ENCODE measurements around the gene TCF4.
A peak's percentile ranks its signal among the peaks of the same experiment; 100 is the strongest.

The TCF4 gene

GRCh38 chr18:55296115-55296514 lies 291.9 kb downstream of the TCF4 start:
- TF ChIP-seq SPI1 (IDR thresholded peaks at IDR 0.05; ENCODE audit: low read depth, low read length) (no peak), POLR2AphosphoS5 (IDR thresholded peaks at IDR 0.05; ENCODE audit: low read depth, low read length) (no peak), POU2F2 (IDR thresholded peaks at IDR 0.05; ENCODE audit: low read depth, low read length) (no peak), POLR2A (IDR thresholded peaks at IDR 0.05; ENCODE audit: low read depth, low read length) (no peak), PAX5 (IDR thresholded peaks at IDR 0.05; ENCODE audit: insufficient read depth, low read length, severe bottlenecking) (no peak), TAF1 (IDR thresholded peaks at IDR 0.05; ENCODE audit: low read depth, low read length) (no peak)
- no peak for FAIRE-seq

GRCh38 chr18:55290898-55291297 lies 297.1 kb downstream of the TCF4 start:
- DNase-seq (ENCODE audit: insufficient read length, low spot score): no peak
- TF ChIP-seq POU2F2 (IDR thresholded peaks at IDR 0.05; ENCODE audit: low read depth, low read length) (no peak), PAX5 (IDR thresholded peaks at IDR 0.05; ENCODE audit: insufficient read depth, low read length, severe bottlenecking) (no peak), POLR2AphosphoS5 (IDR thresholded peaks at IDR 0.05; ENCODE audit: low read depth, low read length) (no peak), SPI1 (IDR thresholded peaks at IDR 0.05; ENCODE audit: low read depth, low read length) (no peak), TAF1 (IDR thresholded peaks at IDR 0.05; ENCODE audit: low read depth, low read length) (no peak), POLR2A (IDR thresholded peaks at IDR 0.05; ENCODE audit: low read depth, low read length) (no peak)
- FAIRE-seq: no peak

More at GRCh38 chr18:55296115-55296514, 291.9 kb downstream of the TCF4 start:
- no peak for DNase-seq (ENCODE audit: insufficient read length, low spot score)

- no peak for DNase-seq (ENCODE audit: insufficient read length, low spot score)
- no peak for TF ChIP-seq POLR2A (IDR thresholded peaks at IDR 0.05; ENCODE audit: low read depth, low read length)
- TF ChIP-seq PAX5 (IDR thresholded peaks at IDR 0.05; ENCODE audit: insufficient read depth, low read length, severe bottlenecking): peak; percentile 97
- TF ChIP-seq SPI1 (IDR thresholded peaks at IDR 0.05; ENCODE audit: low read depth, low read length): 0 out of 2 replicates have a peak, but pooled peaks have one; percentile 10
- TF ChIP-seq POU2F2 (IDR thresholded peaks at IDR 0.05; ENCODE audit: low read depth, low read length): peak; percentile 66; the same call in 1 of the 2 replicates
- peak; percentile 85 for FAIRE-seq
Observed at GRCh38 chr18:55289775-55290174, 298.2 kb downstream of the TCF4 start.

GRCh38 chr18:55289048-55289447 lies 298.9 kb downstream of the TCF4 start:
- FAIRE-seq: peak; percentile 31
- TF ChIP-seq POU2F2 (IDR thresholded peaks at IDR 0.05; ENCODE audit: low read depth, low read length): no peak
- TF ChIP-seq TAF1 (IDR thresholded peaks at IDR 0.05; ENCODE audit: low read depth, low read length): no peak
- TF ChIP-seq POLR2A (IDR thresholded peaks at IDR 0.05; ENCODE audit: low read depth, low read length): no peak
- TF ChIP-seq SPI1 (IDR thresholded peaks at IDR 0.05; ENCODE audit: low read depth, low read length): no peak
- no peak for TF ChIP-seq PAX5 (IDR thresholded peaks at IDR 0.05; ENCODE audit: insufficient read depth, low read length, severe bottlenecking)
- no peak for TF ChIP-seq POLR2AphosphoS5 (IDR thresholded peaks at IDR 0.05; ENCODE audit: low read depth, low read length)

GRCh38 chr18:55287935-55288868 lies 299.8 kb downstream of the TCF4 start:
- TF ChIP-seq SPI1 (IDR thresholded peaks at IDR 0.05; ENCODE audit: low read depth, low read length) (no peak), POLR2AphosphoS5 (IDR thresholded peaks at IDR 0.05; ENCODE audit: low read depth, low read length) (no peak), TAF1 (IDR thresholded peaks at IDR 0.05; ENCODE audit: low read depth, low read length) (no peak), POU2F2 (IDR thresholded peaks at IDR 0.05; ENCODE audit: low read depth, low read length) (no peak), PAX5 (IDR thresholded peaks at IDR 0.05; ENCODE audit: insufficient read depth, low read length, severe bottlenecking) (no peak), POLR2A (IDR thresholded peaks at IDR 0.05; ENCODE audit: low read depth, low read length) (no peak)
- no peak for DNase-seq (ENCODE audit: insufficient read length, low spot score)
- FAIRE-seq: peak; percentile 43

More at GRCh38 chr18:55289048-55289447, 298.9 kb downstream of the TCF4 start:
- no peak for DNase-seq (ENCODE audit: insufficient read length, low spot score)

- FAIRE-seq: peak; percentile 9
- DNase-seq (ENCODE audit: insufficient read length, low spot score): no peak
- no peak for TF ChIP-seq POLR2A (IDR thresholded peaks at IDR 0.05; ENCODE audit: low read depth, low read length)
- TF ChIP-seq TAF1 (IDR thresholded peaks at IDR 0.05; ENCODE audit: low read depth, low read length): no peak
- TF ChIP-seq PAX5 (IDR thresholded peaks at IDR 0.05; ENCODE audit: insufficient read depth, low read length, severe bottlenecking): no peak
Observed at GRCh38 chr18:55287149-55287806, 300.7 kb downstream of the TCF4 start.

GRCh38 chr18:55286257-55286825 lies 301.7 kb downstream of the TCF4 start:
- DNase-seq (ENCODE audit: insufficient read length, low spot score) (no peak), FAIRE-seq (peak; percentile 47)
- TF ChIP-seq POU2F2 (IDR thresholded peaks at IDR 0.05; ENCODE audit: low read depth, low read length): no peak
- no peak for TF ChIP-seq POLR2A (IDR thresholded peaks at IDR 0.05; ENCODE audit: low read depth, low read length)
- no peak for TF ChIP-seq SPI1 (IDR thresholded peaks at IDR 0.05; ENCODE audit: low read depth, low read length)
- TF ChIP-seq PAX5 (IDR thresholded peaks at IDR 0.05; ENCODE audit: insufficient read depth, low read length, severe bottlenecking): no peak
- TF ChIP-seq POLR2AphosphoS5 (IDR thresholded peaks at IDR 0.05; ENCODE audit: low read depth, low read length): no peak
- no peak for TF ChIP-seq TAF1 (IDR thresholded peaks at IDR 0.05; ENCODE audit: low read depth, low read length)

- DNase-seq (ENCODE audit: insufficient read length, low spot score): no peak
Observed at GRCh38 chr18:55284614-55285013, 303.4 kb downstream of the TCF4 start.

GRCh38 chr18:55283309-55283708 lies 304.7 kb downstream of the TCF4 start:
- FAIRE-seq: peak; percentile 40
- DNase-seq (ENCODE audit: insufficient read length, low spot score): no peak
- TF ChIP-seq POLR2AphosphoS5 (IDR thresholded peaks at IDR 0.05; ENCODE audit: low read depth, low read length): no peak
- no peak for TF ChIP-seq POU2F2 (IDR thresholded peaks at IDR 0.05; ENCODE audit: low read depth, low read length)
- no peak for TF ChIP-seq PAX5 (IDR thresholded peaks at IDR 0.05; ENCODE audit: insufficient read depth, low read length, severe bottlenecking)

More at GRCh38 chr18:55284614-55285013, 303.4 kb downstream of the TCF4 start:
- TF ChIP-seq POLR2AphosphoS5 (IDR thresholded peaks at IDR 0.05; ENCODE audit: low read depth, low read length) (no peak), SPI1 (IDR thresholded peaks at IDR 0.05; ENCODE audit: low read depth, low read length) (no peak), TAF1 (IDR thresholded peaks at IDR 0.05; ENCODE audit: low read depth, low read length) (no peak), POU2F2 (IDR thresholded peaks at IDR 0.05; ENCODE audit: low read depth, low read length) (no peak), POLR2A (IDR thresholded peaks at IDR 0.05; ENCODE audit: low read depth, low read length) (no peak), PAX5 (IDR thresholded peaks at IDR 0.05; ENCODE audit: insufficient read depth, low read length, severe bottlenecking) (no peak)
- no peak for FAIRE-seq
